NCI-H146 (cell line): Measurements from ENCODE around the gene HDX.
"Not testable (repeated sequence)": the region's sequence is repeated elsewhere in the genome, so short reads cannot be mapped to it uniquely, and the experiment has no call there.

Source experiments
- DNase-seq: peaks from one replicate; lab custom pipeline; 2025; lab: John Stamatoyannopoulos, UW

The HDX gene

DNA sequence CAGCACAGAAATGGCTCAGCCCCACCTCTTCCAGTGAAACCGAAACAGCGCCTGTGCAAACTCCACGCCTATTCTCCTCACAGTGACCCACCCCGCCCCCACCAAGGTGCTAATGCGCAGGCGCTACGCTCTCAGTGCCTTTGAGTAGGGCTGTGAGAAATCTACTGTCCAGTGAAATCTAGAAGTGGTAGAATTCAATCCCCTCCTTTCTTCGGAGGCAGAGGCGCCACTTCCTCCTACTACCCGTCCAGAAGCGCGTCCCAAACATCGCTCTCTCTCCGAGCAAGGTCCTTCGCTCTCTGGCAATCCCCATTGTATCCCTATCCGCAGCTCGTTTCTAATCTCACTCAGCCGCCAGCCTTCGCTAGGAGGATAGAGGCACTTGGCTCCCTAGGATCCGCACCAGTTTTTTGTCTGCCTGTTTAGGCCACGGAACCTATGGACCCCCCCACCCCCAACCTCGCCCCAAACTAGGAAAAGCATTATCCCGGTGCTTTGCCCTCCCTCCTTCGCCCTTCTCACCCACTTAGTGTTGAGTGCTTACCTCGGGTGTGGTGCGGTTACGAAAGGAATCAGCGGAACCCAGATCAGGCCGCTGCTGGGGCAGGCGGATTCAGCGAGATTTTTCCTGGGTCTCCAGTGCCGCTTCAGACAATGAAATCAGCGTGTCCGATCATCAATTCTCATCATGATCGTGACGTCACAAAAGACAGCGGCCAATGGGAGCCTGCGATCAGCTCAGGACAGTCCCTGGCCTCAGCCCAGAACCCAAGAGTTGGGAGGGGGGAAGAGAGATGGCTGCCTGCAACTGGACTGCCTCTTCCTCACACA lies at the start of gene HDX:
TSS of gene HDX (minus strand) at position 656 of the 831 bp plus-strand sequence. CDS start 27,056 bp downstream, outside the sequence.
- peak; percentile 93 for DNase-seq

- DNase-seq, result peak; percentile 0
Observed at GRCh38 chrX:84541315-84541714, 39.1 kb upstream of the HDX start.

DNA sequence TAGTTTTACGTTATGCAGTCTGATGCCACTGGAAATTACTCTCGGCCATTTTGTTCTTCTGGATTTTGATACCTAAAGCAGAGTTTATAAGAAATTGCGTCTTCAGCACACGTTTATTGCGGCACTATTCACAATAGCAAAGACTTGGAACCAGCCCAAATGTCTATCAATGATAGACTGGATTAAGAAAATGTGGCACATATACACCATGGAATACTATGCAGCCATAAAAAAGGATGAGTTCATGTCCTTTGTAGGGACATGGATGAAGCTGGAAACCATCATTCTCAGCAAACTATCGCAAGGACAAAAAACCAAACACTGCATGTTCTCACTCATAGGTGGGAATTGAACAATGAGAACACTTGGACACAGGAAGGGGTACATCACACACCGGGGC lies 35.4 kb upstream of the HDX start:
- DNase-seq, result not testable (repeated sequence)

DNA sequence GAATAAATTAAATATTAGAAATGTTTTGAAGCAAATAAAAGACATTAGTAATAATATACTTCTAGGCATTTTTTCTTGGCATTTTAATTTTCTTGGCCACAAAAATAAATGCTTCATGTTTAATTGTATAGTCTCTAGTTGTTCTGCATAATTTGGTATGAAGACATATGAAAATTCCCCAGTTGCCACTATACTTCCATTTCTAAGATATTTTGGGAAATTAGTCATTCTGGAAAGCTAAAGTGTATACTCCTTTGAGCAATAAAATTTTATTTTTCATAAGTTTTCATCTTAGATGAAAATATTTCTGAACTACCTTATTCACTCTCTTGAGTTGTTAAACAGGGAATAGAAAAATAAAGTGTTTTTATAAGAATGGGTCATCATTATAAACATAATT lies 13.8 kb downstream of the HDX start:
- no peak for DNase-seq

DNA sequence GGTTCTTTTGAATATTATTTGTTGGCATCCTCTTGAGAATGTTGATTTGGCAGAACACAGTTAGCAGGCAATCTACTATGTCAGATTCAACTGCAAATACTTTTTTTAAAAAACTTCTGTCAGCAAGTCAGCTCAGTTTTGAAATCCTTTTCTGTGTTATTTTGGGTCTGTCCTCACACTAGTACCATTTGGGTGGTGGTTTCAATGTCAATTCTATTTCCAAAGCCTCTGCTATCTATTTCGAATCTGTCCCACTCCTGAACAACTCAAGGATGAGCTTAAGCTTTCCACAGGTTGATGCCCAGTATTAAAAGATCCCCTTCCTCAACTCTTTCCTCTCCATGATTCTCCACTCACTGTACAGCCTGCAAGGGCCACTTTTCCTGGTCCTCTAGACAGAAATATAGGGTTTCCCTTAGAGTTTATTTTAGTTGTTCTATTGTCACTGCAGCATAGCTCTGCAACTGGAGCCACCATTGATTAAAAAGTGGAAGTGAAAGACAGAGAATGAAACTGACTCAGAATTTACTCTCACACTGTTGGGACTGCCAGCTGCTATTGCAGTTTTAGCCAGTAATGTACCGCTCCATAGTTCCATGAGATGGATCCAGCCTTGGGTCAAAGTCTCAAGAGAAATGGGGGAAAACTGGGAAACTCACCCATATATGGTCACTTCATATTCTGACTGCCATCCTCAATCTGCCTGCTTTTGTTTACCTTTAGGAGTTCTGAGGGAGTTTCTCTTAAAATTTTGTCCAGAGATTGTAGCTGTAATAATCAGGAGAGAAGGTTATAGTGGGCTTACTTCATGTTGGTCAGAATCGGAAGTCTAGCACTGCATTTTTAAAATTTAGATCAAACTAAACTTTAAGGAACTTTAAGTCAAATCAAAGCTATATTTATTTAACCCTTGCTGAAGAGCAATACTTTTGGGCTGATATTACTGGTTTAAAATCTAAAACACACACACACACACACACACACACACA lies 14.6 kb downstream of the HDX start:
- DNase-seq, result no peak

- no peak for DNase-seq
Observed at GRCh38 chrX:84479086-84479485, 23.2 kb downstream of the HDX start.

DNA sequence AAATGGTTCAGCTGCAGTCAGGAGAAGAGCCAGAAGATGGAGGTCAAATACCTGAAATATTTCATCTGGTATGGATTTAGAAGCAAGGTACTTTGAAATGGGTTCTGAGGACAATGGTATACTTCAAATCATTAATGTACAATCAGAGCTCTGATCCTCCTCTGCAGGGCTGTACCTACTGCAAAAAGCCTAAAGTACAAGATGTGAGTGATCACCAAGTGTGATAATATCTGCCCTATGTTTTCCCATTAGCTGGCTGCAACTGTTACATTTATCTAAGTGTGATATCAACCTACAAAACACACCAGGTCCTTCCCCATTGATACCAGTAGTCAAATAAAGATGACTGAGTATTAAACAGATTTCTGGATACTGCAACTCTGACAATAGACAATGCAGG lies 25.1 kb downstream of the HDX start:
- peak; percentile 19 for DNase-seq

GRCh38 chrX:84475596-84475995 lies 26.7 kb downstream of the HDX start:
- peak; percentile 57 for DNase-seq

- DNase-seq, result peak; percentile 39
Observed at GRCh38 chrX:84475101-84475500, 27.2 kb downstream of the HDX start.

- peak; percentile 8 for DNase-seq
Observed at GRCh38 chrX:84469226-84469625, 33.0 kb downstream of the HDX start.

DNA sequence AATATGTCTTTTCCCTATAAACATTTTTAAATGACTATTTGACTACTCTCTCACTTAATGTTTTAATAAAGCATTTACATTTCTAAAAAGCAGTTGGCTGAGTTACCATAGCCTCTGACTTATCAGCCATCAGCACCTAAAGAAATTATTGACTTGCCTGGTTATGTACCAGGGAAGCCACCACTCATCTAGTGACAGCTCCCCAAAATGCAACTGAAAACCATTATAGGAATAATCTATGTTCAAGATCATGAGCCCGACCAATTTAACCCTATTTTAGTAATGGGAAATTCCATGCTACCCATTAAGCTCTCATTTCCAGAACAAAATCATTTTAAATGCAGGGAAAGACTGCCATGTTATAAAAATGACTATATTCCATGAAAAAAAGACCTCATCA lies 34.4 kb downstream of the HDX start:
- DNase-seq, result no peak

DNA sequence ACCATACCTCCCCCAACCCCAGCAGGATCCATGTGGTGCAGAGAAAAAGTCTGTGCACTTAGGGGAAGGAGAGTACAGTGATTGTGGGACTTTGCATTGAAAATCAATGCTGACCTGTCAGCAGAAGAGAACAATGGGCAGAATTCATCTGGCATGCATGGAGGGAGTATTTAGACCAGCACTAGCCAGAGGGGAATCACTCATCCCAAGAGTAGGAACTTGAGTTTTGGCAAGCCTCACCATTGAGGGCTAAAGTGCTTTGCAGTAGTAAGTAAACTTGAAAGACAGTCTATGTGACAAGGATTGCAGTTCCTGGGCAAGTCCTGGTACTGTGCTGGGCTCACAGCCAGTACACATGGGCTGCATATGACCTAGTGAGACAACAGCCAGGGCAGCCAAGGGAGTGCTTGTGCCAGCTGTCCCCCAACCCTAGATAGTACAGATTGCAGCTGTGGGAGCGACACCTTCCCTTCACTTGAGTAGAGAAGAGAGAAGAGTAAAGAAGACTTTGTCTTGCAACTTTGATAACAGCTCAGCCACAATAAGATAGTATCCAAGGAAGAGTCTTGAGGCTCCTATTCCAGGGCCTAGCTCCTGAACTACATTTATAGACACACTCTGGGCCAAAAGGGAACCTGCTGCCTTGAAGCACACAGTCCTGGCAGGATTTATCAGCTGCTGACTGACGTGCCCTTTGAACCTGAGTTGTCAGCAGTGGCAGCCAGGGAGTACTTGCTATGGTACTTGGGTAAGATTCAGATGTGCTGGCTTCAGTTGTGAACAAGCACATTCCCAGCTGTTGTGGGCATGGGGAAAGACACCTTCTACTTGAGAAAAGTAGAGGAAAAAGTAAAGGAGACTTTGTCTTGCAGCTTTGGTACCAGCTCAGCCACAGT lies 48.7 kb downstream of the HDX start:
- DNase-seq, result peak; percentile 4

- no peak for DNase-seq
Observed at GRCh38 chrX:84441143-84441542, 61.1 kb downstream of the HDX start.

DNA sequence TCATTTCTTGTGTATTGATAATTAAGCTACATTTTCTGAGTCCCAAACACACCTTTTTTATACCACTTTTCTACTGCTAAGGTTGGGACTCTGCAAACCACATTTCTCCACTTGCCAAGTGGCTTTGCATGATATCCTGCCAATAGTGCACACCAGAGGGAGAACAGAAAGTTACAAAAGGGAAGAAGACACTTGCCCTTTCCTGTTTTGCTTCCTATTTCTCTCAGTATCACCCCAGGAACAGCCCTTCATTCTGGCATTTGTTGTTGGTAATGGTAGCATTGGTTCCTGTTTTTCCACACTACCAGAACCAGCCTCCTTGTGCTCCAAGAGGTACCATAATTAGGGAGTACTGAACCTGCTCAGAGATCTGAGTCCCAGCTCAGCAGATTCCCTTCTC lies 87.1 kb downstream of the HDX start:
- DNase-seq, result no peak

DNA sequence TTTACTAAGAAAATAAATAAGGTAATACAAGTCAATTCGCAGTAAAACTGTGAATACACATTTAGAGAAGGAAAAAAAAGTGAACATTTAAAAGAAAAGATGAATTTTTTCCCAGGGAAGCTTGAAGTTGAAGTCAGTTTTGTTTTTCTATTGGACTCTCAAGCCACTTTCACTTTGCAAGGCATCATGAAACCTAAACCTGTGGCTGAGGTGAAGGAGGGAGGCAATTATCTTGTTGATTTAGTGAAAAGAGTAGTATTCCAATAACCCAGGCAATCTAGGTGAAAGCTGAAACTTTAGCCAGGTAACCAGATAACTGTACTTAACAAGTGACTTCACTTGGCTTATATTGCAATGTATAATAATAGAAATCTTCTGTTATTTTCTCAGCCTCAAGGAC lies 138.6 kb downstream of the HDX start:
- DNase-seq, result peak; percentile 56

DNA sequence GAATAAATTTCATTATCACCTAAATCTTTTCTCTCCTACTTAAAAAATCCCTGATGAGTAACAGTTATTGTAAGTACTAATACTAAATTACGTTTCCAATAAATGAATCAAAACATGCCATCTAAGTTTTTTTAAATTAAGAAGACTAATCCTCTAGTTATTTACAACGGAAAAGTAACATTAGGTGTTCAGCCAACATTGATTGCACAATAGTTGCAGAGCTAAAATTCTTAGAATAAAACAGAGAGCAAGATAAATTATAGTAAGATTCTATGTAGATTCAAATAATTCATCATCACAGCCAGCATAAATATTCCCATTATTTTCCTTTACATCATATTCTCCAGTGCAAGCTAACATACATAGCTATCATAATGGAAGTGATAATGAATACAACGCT lies 139.2 kb downstream of the HDX start:
- no peak for DNase-seq

GRCh38 chrX:84362184-84362838 lies 139.9 kb downstream of the HDX start:
- DNase-seq, result peak; percentile 29

- DNase-seq, result no peak
Observed at GRCh38 chrX:84358271-84358670, 144.0 kb downstream of the HDX start.

- DNase-seq, result no peak
Observed at GRCh38 chrX:84357296-84357695, 145.0 kb downstream of the HDX start.

DNA sequence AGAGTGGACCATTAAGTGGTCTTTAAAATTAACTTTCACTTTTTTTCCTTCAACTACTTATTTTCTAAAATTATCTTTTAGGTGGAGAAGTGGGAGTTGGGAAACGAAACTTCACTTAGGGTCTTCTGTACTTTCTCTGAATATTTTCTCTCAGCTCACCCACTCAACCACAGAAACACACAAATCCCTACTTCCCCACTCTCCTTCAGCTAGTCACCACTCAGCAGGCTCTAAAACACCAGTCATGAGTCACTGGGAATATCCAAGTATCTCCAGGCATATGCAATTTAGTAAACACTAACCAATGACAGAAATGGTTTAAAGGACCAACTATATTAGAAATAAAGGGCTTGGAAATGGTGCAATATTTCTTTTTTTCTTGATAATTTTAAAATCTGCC lies 161.3 kb downstream of the HDX start:
- DNase-seq, result no peak
